ENCODE results near the gene CCNH. TPM values are rescaled to one million over a fixed set of nuclear protein-coding genes. Genes with fewer than 3 reads are reported as not detected.

The CCNH gene
- total RNA-seq, 1 experiment from 2014 or later: 64.3 TPM

- Histone ChIP-seq H3K27ac (ENCODE audit: low read depth, low read length, poor library complexity, severe bottlenecking) (no peak overlapping the region), H3K4me3 (ENCODE audit: low read depth, low read length, poor library complexity, severe bottlenecking) (no peak overlapping the region), H3K4me1 (ENCODE audit: insufficient read depth, low read length, poor library complexity, severe bottlenecking) (peaks cover 15% of the 10 kb centered on the region), H3K9me3 (ENCODE audit: low read depth, low read length, poor library complexity, severe bottlenecking) (no peaks in the 10 kb centered on the region), H3K36me3 (ENCODE audit: insufficient read depth, low read length, poor library complexity, severe bottlenecking) (peaks cover 18% of the 10 kb centered on the region), H3K27me3 (replicated peaks; ENCODE audit: insufficient read depth, low read depth, low read length, poor library complexity) (no peaks in the 10 kb centered on the region)
- no TSS peak for BruUV-seq (replicated peaks)
- POLR2A ChIA-PET (ENCODE audit: low non-redundant PET): no interaction called here
- intact Hi-C loops (cut with micrococcal nuclease; ENCODE audit: unreplicated experiment): no loop called here
- CTCF ChIA-PET: no interaction called here
- no peak for TF ChIP-seq CTCF (conservative IDR thresholded peaks at IDR 0.05; ENCODE audit: low read depth, low read length)
- no peak for TF ChIP-seq EZH2 (IDR thresholded peaks at IDR 0.05; ENCODE audit: borderline replicate concordance, low read depth, low read length, poor library complexity, severe bottlenecking)
- no peak for DNase-seq (ENCODE audit: low spot score)
Measured at GRCh38 chr5:87347841-87348240, 64.9 kb downstream of the CCNH start.

- Histone ChIP-seq H3K36me3 (ENCODE audit: insufficient read depth, low read length, poor library complexity, severe bottlenecking) (peaks cover 22% of the 10 kb centered on the region), H3K9me3 (ENCODE audit: low read depth, low read length, poor library complexity, severe bottlenecking) (no peaks in the 10 kb centered on the region), H3K27ac (ENCODE audit: low read depth, low read length, poor library complexity, severe bottlenecking) (no peak overlapping the region), H3K27me3 (replicated peaks; ENCODE audit: insufficient read depth, low read depth, low read length, poor library complexity) (no peaks in the 10 kb centered on the region), H3K4me3 (ENCODE audit: low read depth, low read length, poor library complexity, severe bottlenecking) (no peak overlapping the region), H3K4me1 (ENCODE audit: insufficient read depth, low read length, poor library complexity, severe bottlenecking) (peaks cover 15% of the 10 kb centered on the region)
- ChIA-PET CTCF (no interaction called here), POLR2A (ENCODE audit: low non-redundant PET) (no interaction called here)
- intact Hi-C loops (cut with micrococcal nuclease; ENCODE audit: unreplicated experiment): no loop called here
- DNase-seq (ENCODE audit: low spot score): no peak
- BruUV-seq (replicated peaks): no TSS peak
- TF ChIP-seq CTCF (conservative IDR thresholded peaks at IDR 0.05; ENCODE audit: low read depth, low read length) (no peak), EZH2 (IDR thresholded peaks at IDR 0.05; ENCODE audit: borderline replicate concordance, low read depth, low read length, poor library complexity, severe bottlenecking) (no peak)
Measured at GRCh38 chr5:87347272-87347671, 65.5 kb downstream of the CCNH start.

Other genes starting within 250 kb of the CCNH start
- 34.2 and 35.4 TPM in 2 replicates for gene RASA1, start 145.0 kb downstream of the CCNH start, total RNA-seq (2021)